CD4-positive, alpha-beta T cell treated with Interleukin-4 for 1 hour (primary cell): ENCODE data around the gene ASB7.

Source experiments
- DNase-seq, 2 donors: peaks; one replicate each; pipeline ENCODE4 v3.0.0-alpha.2; 2020 to 2022

The ASB7 gene

GRCh38 chr15:100687582-100688141, 85.3 kb downstream of the ASB7 start:
- no peak for DNase-seq

- DNase-seq: no peak
Measured at GRCh38 chr15:100688549-100689120, 86.2 kb downstream of the ASB7 start.

GRCh38 chr15:100689131-100689899, 86.9 kb downstream of the ASB7 start:
- no peak for DNase-seq

- DNase-seq: no peak
Measured at GRCh38 chr15:100690032-100690794, 87.8 kb downstream of the ASB7 start.

GRCh38 chr15:100690795-100691158, 88.4 kb downstream of the ASB7 start:
- no peak for DNase-seq

GRCh38 chr15:100691321-100691720, 88.9 kb downstream of the ASB7 start:
- DNase-seq: no peak

- no peak for DNase-seq
Measured at GRCh38 chr15:100692246-100692645, 89.9 kb downstream of the ASB7 start.

GRCh38 chr15:100692671-100693070, 90.3 kb downstream of the ASB7 start:
- DNase-seq: no peak

GRCh38 chr15:100693451-100693850, 91.1 kb downstream of the ASB7 start:
- DNase-seq: no peak

GRCh38 chr15:100694381-100695021, 92.1 kb downstream of the ASB7 start:
- no peak for DNase-seq

- DNase-seq: no peak
Measured at GRCh38 chr15:100695048-100695447, 92.7 kb downstream of the ASB7 start.

GRCh38 chr15:100696452-100696851, 94.1 kb downstream of the ASB7 start:
- DNase-seq: no peak
